ENCODE data around the gene TMEM92.

TMEM92 gene

DNA sequence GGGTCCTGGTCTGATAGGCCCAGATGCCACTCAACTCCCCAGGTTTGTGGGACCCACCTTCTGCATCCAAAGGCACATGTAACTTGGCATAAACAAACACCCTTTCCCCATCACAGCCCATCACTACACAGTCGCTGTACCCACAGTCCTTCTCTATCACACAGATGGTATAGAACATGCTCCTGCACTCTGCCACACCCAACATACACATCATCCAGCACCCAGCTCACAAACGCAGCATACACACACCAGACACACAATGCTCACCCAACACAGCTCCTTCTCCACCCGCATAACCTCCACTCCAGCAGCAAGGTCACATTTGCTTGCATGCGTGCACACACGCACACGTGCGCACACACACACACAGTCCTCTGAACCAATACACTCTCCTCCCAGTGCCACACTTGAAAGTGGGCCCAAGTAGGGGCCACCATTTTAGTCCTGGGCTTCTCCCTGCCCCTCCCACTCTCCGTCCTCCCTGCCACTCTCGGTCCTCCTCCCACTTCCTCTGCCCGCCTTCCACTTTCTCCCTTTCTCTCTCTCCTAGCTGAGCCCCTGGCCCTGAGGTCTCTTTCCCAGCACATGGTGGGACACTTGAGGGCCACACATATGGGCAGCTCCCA lies 8.5 kb upstream of the TMEM92 start:
- no peak for DNase-seq (ENCODE audit: low read depth)
- no peak overlapping the region for H3K4me3 ChIP-seq (ENCODE audit: low read depth, low read length)
- TF ChIP-seq, protein P1, sequence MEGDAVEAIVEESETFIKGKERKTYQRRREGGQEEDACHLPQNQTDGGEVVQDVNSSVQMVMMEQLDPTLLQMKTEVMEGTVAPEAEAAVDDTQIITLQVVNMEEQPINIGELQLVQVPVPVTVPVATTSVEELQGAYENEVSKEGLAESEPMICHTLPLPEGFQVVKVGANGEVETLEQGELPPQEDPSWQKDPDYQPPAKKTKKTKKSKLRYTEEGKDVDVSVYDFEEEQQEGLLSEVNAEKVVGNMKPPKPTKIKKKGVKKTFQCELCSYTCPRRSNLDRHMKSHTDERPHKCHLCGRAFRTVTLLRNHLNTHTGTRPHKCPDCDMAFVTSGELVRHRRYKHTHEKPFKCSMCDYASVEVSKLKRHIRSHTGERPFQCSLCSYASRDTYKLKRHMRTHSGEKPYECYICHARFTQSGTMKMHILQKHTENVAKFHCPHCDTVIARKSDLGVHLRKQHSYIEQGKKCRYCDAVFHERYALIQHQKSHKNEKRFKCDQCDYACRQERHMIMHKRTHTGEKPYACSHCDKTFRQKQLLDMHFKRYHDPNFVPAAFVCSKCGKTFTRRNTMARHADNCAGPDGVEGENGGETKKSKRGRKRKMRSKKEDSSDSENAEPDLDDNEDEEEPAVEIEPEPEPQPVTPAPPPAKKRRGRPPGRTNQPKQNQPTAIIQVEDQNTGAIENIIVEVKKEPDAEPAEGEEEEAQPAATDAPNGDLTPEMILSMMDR (IDR thresholded peaks at IDR 0.05; ENCODE audit: control insufficient read depth, extremely low read depth, insufficient read depth), result no peak

DNA sequence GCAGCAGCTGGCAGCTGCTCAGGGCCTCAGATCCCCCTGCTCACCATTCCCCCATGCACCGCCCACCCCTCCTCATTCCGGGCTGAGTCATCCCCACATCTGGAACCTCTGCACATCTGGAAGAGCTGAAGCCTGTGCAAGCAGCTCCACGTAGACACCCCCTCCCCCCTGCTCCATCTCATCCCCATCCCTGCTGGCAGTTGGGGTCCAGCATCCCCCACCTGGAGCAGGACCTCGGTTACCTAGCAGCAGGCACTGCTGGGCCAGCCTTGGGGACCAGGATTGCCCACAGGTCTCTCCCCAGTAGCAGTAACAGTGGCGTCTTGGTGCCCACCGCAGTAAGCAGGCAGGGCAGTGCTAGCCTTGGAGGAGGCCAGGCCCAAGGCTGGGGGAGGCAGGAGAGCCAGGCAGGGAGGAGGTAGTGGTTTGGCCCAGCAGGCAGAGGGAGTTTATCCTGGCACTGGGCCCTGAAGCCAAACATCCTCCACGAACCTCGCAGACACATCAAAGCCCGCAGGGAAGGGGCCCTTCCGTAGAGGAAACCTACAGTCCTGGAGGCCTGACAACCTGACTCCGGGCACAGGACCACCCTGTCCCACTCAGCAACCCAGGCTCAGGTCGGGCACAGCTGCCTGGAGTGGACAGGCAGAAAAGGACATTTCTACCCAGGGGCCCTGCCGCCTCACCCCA lies 7.7 kb upstream of the TMEM92 start:
- H3K4me3 ChIP-seq (ENCODE audit: low read depth, low read length), result no peak overlapping the region
- DNase-seq (ENCODE audit: low read depth), result peak; percentile 69
- TF ChIP-seq, protein P1 (IDR thresholded peaks at IDR 0.05; ENCODE audit: control insufficient read depth, extremely low read depth, insufficient read depth), result no peak

DNA sequence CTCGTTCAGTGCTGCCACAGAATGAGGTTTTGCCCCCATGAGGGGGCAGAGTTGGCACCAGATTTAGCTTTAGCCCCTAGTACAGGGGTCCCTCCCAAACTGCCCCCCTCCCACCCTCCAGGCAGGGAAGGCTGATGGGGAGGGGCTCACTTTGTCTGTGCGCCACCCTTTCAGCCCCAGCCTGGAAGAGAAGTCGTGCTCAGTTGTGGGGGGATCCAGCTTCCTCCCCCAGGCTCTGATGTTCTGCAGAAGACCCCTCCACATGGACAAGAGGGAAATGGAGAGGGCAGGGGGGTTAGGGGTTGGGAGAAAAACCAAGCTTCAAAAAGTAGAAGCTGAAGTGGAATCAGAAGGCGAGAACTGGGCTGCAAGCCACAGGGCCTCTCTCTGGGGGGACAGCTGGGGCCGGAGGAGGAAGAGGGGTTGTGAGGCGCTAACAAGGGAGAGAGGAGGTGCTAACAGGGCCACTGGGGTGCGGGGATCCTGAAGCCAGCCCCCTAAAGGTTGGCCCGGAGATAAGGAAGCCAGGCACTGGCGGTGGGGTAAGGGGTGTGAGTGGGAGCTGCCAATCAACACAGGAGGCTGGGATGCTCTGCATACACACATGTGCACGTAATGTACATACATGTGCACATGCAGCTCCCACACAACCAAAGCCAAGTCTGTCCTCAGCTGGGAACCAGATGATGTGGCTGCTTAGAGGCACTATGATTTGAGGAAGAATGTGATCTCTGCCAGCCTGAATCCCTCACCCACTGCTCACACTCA lies 7.0 kb upstream of the TMEM92 start:
- DNase-seq (ENCODE audit: low read depth), result no peak
- no peak overlapping the region for H3K4me3 ChIP-seq (ENCODE audit: low read depth, low read length)
- TF ChIP-seq, protein P1 (IDR thresholded peaks at IDR 0.05; ENCODE audit: control insufficient read depth, extremely low read depth, insufficient read depth), result no peak

DNA sequence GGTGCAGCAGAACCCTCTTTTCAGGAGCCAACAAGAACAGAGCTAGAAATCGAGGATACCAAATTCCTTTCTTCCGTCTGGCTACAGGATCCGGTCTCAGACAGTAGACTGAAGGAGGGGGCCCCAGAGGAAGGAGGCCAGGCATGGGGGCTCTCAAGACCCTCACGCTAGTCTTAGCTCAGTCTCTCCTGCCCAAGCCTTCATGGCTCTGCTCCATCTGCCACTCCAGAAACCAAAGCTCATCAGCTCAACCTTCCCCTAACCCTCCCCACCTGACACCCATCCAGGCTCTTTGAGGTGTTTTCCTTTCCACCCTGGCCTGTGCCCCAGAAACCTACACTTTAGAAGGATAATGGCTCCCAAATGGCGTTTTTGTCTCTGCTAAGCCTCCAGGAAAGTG lies 6.2 kb upstream of the TMEM92 start:
- no peak for DNase-seq (ENCODE audit: low read depth)
- TF ChIP-seq, protein P1 (IDR thresholded peaks at IDR 0.05; ENCODE audit: control insufficient read depth, extremely low read depth, insufficient read depth), result no peak
- H3K4me3 ChIP-seq (ENCODE audit: low read depth, low read length), result no peak overlapping the region

DNA sequence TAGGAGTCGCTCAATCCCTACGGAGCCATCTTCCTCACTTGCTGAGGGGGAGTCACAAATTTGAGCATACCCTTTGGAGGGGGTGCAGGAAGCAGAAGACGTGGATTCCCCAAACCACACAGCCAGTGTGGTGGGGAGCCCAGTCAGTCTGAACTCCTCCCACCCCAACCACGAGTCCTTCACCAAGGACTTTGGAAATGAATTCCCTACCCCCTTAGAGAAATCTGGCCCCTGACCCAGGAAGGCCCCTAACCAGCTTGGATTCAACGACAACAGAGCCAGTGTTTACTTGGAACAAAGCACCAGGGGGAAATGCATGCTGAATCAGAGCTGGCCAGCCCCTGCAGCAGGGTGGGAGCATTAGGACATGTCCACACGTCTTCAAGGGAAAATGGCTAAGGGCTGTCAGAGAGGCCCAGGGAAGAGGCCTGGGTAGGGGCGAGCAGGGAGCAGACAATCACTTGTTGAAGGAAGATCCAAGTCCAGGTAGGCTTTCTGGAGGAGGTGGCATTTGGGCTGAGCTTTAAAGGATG lies 5.5 kb upstream of the TMEM92 start:
- H3K4me3 ChIP-seq (ENCODE audit: low read depth, low read length), result no peak overlapping the region
- TF ChIP-seq, protein P1 (IDR thresholded peaks at IDR 0.05; ENCODE audit: control insufficient read depth, extremely low read depth, insufficient read depth), result no peak
- no peak for DNase-seq (ENCODE audit: low read depth)

DNA sequence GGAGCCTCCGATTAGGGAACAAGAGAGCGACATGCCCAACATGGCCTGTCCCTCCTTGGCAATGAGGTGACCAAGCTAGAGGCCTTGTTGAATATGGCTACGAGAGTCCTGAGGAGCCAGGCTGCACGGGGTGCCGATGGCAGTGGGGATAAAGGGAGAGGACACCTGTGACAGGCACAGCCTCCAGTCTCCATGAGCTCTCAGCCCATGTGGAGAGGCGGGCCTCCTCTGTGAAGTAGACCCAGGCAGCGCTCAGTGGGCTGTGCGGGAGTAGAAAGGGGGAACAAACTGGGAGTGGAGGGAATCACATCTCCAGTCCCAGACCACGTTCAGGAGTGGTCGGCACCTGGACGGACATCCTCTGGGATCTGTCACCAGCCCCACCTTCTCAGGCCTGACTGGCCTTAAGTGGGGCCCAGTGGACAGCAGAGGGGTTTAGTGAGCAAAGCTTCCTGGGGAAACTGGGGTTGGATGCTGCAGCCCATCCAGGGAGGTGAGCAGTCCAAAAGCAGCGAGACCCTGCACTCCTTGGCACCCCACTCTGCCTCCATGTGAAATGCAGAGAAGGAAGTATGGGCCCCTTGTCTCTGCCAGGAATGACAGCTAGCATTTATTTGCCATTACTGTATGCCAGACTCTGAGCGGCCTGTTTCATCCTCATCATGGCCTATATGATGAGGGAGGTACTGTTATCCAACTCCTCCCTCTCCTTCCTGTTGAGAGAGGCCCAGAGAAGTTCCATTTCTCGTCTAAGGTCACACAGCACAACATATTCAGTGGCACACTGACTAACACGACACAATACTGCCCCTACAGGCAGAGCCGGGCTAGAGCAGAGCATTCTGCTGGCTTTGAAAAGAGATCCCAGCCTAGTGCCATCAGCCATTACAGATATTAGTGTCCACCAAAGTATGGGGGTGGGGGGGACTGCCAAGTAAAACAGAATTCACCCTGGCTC lies 4.5 kb upstream of the TMEM92 start:
- TF ChIP-seq, protein P1 (IDR thresholded peaks at IDR 0.05; ENCODE audit: control insufficient read depth, extremely low read depth, insufficient read depth), result peak; percentile 72
- H3K4me3 ChIP-seq (ENCODE audit: low read depth, low read length), result no peak overlapping the region
- no peak for DNase-seq (ENCODE audit: low read depth)
